ENCODE data around the gene MGP. TPM values are rescaled to one million over a fixed set of nuclear protein-coding genes. Genes with fewer than 3 reads are reported as not detected.

MGP gene
- total and polyA plus RNA-seq, 2 of the 8 experiments (the other 6 are each of a cell fraction or from before 2014, with no cell fraction given) = not detected

DNA sequence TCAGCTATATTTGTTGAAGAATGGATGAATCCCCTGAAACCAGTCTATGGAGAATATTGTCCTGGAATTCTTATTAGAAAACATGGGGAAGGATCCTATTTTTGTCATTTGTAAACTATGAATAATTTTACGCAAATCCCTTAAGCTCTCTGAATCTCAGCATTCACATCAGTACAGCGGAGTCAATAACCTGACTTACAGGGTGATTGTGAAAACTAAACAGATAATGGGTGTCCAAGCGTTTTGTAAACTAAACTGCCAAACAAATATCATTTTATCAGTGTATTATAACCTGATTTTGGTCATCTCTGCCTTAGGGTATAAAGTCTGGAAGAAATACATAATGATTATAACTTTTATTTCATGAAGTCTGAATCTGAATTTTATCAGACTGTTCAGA lies 52.3 kb downstream of the MGP start:
- H3K18ac ChIP-seq (ENCODE audit: extremely low read depth, low read length) = no peak overlapping the region
- no peak overlapping the region for H4K5ac ChIP-seq (ENCODE audit: insufficient read length, low read depth, low read length)
- no peaks in the 10 kb centered on the region for H3K79me2 ChIP-seq (ENCODE audit: control insufficient read depth in 1 of 2, insufficient read depth in 2 of 2, low read length in 2 of 2)
- H2BK12ac ChIP-seq (ENCODE audit: low read depth, low read length) = no peak overlapping the region
- no peak overlapping the region for H2BK120ac ChIP-seq (replicated peaks; ENCODE audit: low read depth, low read length)
- no peaks in the 10 kb centered on the region for H3K27me3 ChIP-seq (replicated peaks in 1 of 4; ENCODE audit: control insufficient read depth in 3 of 4, extremely low read depth in 1 of 4, insufficient read depth in 3 of 4, low read length in 3 of 4)
- no peak overlapping the region for H2BK20ac ChIP-seq (ENCODE audit: low read length)
- H2BK5ac ChIP-seq (ENCODE audit: low read depth, low read length) = no peak overlapping the region
- CTCF ChIA-PET (ENCODE audit: partially characterized antibody) = interaction anchor here (1.0 to 1.6 kb wide), 3 partner anchors 12 to 105 kb away, joined by 4 to 6 read pairs (median 4); partner anchors contain the start of gene ERP27
- WGBS, 2 experiments (ENCODE audit: extremely low coverage in 1 of 2, insufficient coverage in 1 of 2, insufficient read length in 1 of 2, insufficient replicate concordance in 2 of 2, low coverage in 1 of 2, low lambda C conversion rate in 2 of 2, missing lambda C conversion rate in 1 of 2) = 90% methylated on average over 3 of the region's 3 CpGs; no CpG with 5 or more reads in 1 of the 2 experiments
- no peaks in the 10 kb centered on the region for H3K23me2 ChIP-seq (ENCODE audit: low read depth, low read length)
- H2AFZ ChIP-seq (ENCODE audit: low read length) = no peak overlapping the region
- H3K14ac ChIP-seq (ENCODE audit: insufficient read length) = no peak overlapping the region
- H3K23ac ChIP-seq (ENCODE audit: insufficient read length) = no peak overlapping the region
- no peaks in the 10 kb centered on the region for H3K79me1 ChIP-seq (ENCODE audit: low read depth, low read length)
- H3K9me3 ChIP-seq (ENCODE audit: insufficient read depth in 2 of 2, low read depth in 1 of 2, low read length in 1 of 2) = no peaks in the 10 kb centered on the region
- no peaks in the 10 kb centered on the region for H4K20me1 ChIP-seq (replicated peaks in 1 of 2; ENCODE audit: control insufficient read depth in 1 of 2, insufficient read depth in 2 of 2, low read length in 2 of 2)
- H2BK15ac ChIP-seq (ENCODE audit: low read length) = no peak overlapping the region
- H3K9ac ChIP-seq (replicated peaks in 1 of 4; ENCODE audit: extremely low read depth in 1 of 4, low read depth in 3 of 4, low read length in 3 of 4) = no peak overlapping the region
- no peaks in the 10 kb centered on the region for H3K4me1 ChIP-seq (replicated peaks in 1 of 4; ENCODE audit: control insufficient read depth in 3 of 4, insufficient read depth in 4 of 4, low read length in 3 of 4)
- H2AK5ac ChIP-seq (ENCODE audit: low read depth, low read length) = no peak overlapping the region
- no peak overlapping the region for H4K91ac ChIP-seq (replicated peaks; ENCODE audit: insufficient read length, low read length)
- POLR2A ChIA-PET (ENCODE audit: partially characterized antibody) = no interaction called here
- H3K4me2 ChIP-seq (ENCODE audit: insufficient read depth in 1 of 2, low read depth in 2 of 2, low read length in 2 of 2) = no peak overlapping the region
- no peak overlapping the region for H4K8ac ChIP-seq (ENCODE audit: extremely low read depth, insufficient read depth, low read length)
- no peak overlapping the region for H3K56ac ChIP-seq (replicated peaks; ENCODE audit: insufficient read length, low read depth, low read length)
- H3K4ac ChIP-seq (replicated peaks; ENCODE audit: insufficient read length, low read depth, low read length) = no peak overlapping the region
- DNase-seq (ENCODE audit: low read depth in 1 of 2, low spot score in 2 of 2) (no peak), FAIRE-seq (no peak)
- no peak overlapping the region for H3K27ac ChIP-seq (ENCODE audit: low read depth, low read length)
- H3K4me3 ChIP-seq (ENCODE audit: extremely low read depth in 1 of 4, insufficient read depth in 2 of 4, low read depth in 3 of 4, low read length in 4 of 4) = no peak overlapping the region
- no peaks in the 10 kb centered on the region for H3K36me3 ChIP-seq (ENCODE audit: control insufficient read depth in 2 of 4, insufficient read depth in 4 of 4, low read length in 3 of 4)
- TF ChIP-seq PHF8 (conservative IDR thresholded peaks at IDR 0.05; ENCODE audit: low read depth, low read length) (no peak), POLR2A (IDR thresholded peaks at IDR 0.05; ENCODE audit: control extremely low read depth in 1 of 2, low read depth in 2 of 2, low read length in 2 of 2) (no peak), SUZ12 (IDR thresholded peaks at IDR 0.05; ENCODE audit: low read length) (no peak), SIN3A (conservative IDR thresholded peaks at IDR 0.05 in 1 of 2, IDR thresholded peaks at IDR 0.05 in 1 of 2; ENCODE audit: low read depth in 1 of 2, low read length in 2 of 2) (no peak), SP1 (IDR thresholded peaks at IDR 0.05; ENCODE audit: low read depth, low read length) (no peak), RNF2 (IDR thresholded peaks at IDR 0.05; ENCODE audit: borderline replicate concordance, low read depth, low read length, missing control alignments, poor library complexity, severe bottlenecking) (no peak), SP4 (IDR thresholded peaks at IDR 0.05; ENCODE audit: low read length) (no peak), ASH2L (IDR thresholded peaks at IDR 0.05; ENCODE audit: low read length) (no peak), NANOG (IDR thresholded peaks at IDR 0.05; ENCODE audit: insufficient read depth, low read depth, low read length, poor library complexity, severe bottlenecking) (no peak), HDAC2 (IDR thresholded peaks at IDR 0.05; ENCODE audit: borderline replicate concordance in 1 of 2, low read depth in 2 of 2, low read length in 2 of 2) (no peak), CEBPB (IDR thresholded peaks at IDR 0.05; ENCODE audit: low read depth, low read length) (no peak), SP2 (IDR thresholded peaks at IDR 0.05; ENCODE audit: low read length) (no peak)

All from H1 (cell line).